GM21526 (cell line): ENCODE data around the gene TNIK.

Experiments used
- ATAC-seq: cut with Tn5 transposase; IDR thresholded peaks from one replicate; pipeline ENCODE4 v1.9.1; 2021; ENCODE audit warnings: moderate library complexity; ENCODE audit not compliant: unreplicated experiment, low FRiP score

TNIK gene

DNA sequence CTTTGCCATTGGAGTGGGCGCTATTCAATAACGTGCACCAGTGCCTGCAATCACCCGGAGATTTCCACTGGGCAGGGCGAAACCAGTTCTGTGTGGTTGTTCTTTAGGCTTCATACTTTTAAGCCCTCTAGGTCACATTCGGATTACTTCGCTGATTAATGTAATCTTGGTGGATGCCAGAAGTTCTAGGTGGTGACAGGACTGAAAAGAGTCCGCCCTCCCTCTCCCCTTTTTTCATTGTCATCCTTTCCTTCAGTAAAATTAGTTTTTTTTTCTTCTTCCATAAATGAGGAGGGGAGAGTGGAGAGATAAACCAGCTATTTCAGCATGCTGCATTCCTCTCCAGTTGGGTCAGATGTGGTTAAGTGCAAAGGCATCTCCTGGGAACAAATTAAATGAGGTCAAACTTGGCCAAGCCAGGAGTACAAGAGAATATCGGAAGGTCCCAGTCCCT is 431.4 kb downstream of the TNIK start:
- no peak for ATAC-seq

DNA sequence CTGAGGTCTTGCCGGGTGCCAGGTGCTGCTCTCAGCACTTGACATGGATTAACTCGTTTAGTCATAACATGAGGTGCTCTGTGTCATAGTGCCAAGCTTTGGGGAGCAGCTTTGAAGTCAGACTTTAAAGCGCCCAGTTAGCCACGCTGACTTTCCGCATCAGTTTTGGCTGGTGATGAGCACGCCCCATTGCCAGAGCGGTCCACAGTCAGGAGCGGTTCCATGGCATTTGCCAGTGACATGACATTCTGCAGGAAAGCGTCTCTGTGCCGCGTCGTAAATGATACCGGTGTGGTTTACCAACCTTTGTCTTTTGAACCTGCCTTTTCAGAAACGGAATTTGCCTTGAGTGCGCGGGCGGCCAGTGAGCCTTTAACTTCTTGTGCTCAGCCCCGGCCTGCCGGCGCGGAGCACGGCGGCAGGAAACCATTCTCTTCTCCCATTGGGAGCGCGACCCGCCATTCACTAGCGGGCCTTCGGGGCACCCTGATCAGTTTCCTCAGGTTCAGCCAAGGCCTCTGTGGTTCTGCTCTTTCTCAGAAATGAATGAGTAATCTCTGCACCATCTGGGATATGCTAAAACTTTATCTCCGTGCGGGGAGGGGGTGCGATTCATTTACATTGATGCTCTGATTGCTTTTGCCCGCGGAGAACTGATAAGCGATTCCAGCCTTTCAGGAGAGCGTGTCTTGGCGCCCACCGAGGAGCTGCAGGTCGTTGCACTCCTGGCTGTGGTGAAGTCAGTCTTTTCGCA is 432.0 kb downstream of the TNIK start:
- ATAC-seq = no peak

DNA sequence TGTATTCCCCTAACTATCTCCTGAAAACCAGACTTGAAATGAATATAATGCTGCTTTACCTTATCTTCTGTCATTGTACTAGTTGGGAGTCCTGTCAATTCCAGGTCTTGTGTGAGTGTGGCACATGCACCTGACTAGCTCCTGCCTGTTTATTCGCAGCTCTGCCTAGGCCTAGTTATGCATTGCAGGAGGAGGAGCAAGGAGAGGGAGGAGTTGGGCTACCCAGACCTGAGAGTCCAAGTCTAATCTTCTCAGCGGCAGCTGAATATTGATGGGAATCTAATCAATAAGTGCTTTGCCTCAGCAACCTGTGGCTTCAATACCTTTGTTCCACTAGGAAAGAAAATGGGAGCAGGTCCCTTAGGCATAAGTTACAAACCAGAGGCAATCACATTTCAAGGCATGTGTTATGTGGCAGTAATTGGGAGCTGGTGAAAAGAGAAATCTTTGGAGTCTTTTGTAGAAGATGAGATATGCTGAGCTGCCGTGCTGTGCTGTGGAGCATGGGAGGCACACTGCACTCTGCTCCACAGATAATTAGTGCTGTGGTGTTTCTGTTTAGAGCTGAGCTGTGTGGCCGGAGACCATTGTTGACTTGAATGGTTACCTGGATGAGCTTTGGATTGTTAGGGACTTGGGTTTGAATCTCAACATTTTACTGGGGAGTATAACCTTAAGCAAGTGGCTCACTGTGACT is 433.5 kb downstream of the TNIK start, which contains the start of gene SLC2A2:
Gene SLC2A2, minus strand, starts transcription at position 124 of the 697 bp plus-strand sequence. Its CDS starts 50 bp downstream, at position 74.
- no peak for ATAC-seq

DNA sequence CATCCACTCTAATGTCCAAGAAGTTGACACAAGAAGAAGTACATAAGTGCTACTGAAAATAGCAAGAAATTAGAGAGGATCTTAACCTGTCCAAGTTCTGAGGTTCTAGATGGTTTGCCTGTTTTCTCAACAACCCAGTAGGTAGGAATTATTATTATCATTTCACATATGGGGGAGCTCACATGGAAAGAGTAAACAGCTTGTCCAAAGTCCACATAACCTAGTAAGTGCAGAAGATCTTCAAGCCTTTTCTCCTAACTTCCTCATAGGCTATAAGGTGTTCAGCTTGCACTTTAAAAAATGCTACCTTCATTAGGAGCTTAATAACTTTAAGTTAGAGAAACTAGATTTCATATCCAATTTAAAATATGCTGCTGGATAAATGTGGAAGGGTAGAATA is 436.6 kb downstream of the TNIK start:
- no peak for ATAC-seq

DNA sequence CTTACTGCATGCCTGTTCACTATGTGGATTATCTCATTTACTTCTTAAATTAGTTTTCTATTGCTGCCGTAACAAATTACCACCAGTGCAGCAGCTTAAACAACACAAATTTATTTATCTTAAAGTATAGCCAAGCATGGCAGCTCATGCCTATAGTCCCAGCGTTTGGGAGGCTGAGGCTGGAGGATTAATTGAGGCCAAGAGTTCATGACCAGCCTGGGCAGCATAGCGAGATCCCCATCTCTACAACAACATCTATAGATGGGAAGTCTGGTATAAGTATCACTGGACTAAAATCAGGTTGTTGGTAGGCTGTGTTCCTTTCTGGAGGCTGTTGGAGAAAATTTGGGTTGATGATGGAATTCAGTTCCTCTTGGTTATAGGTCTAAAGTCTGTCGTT is 438.8 kb downstream of the TNIK start:
- no peak for ATAC-seq

DNA sequence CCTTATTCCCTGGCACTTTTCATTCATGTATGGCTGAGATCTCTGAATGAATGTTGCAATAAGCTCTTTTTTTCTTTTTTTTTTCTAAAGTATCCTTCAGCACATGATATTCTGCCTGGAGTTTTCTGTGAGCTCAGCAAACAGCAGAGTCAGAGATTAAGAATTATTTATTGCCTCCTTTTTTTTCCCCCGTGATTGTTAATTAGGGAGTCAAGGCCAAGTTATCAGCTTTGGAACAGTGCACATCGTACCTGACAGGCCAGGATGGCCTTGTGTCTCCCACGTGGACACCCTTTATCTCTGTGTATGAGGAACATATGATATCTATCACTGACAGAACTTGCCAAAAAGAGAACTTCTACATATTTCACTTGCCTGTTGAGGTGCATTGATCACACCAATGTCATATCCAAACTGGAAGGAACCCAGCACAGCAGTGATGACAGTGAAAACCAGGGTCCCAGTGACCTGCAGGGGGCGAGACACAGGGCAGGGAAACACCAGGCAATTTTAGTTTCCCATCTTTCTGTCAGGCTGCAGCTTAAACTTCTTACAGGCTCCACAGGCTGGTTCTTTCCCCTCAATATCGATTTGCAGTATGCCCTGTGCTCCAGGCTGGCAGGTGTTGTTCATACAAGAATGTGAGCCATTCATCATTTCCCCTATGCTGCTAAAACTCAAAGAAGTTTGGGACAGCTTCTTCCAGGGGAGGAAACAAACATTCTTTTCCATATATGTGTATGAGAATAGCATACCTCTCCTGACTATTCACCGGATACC is 441.9 kb downstream of the TNIK start:
- no peak for ATAC-seq

DNA sequence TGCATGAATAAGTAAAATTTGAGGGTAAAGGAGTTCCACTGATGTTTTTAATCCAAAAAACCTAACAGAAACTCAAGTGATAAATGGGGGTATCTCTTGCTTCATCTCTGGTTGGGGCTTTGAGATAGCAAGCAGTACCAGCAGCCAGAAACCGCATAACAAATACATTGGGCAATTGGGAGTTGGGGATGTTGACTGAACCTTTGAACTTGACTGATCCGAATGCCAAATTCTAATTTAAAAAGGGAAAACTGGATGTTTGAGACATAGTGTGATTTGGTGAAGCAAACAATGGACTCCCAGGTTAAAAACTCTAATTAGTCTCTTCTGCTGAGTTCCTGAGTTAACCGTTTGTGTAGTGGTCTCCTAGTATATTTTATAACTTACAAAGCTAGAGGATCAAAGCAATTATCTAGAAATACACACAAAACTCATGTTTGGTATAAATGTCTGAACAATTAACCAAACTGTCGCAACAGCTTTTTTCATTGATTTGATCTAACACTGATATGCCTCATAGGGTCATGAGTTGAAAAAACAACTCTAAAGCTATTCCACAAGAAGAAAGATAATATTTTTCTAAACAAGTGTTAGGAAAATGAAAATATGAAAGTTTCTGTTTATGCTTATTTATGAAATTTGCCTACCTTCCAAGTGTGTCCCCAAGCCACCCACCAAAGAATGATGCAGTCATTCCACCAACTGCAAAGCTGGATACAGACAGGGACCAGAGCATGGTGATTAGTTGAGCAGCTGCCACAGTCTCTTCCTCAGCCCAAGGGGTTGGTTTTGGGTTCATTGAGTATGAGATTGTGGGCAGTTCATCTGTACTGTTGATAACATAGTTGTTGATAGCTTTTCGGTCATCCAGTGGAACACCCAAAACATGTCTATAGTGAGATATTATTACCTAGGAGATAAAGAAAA is 446.1 kb downstream of the TNIK start:
- no peak for ATAC-seq

DNA sequence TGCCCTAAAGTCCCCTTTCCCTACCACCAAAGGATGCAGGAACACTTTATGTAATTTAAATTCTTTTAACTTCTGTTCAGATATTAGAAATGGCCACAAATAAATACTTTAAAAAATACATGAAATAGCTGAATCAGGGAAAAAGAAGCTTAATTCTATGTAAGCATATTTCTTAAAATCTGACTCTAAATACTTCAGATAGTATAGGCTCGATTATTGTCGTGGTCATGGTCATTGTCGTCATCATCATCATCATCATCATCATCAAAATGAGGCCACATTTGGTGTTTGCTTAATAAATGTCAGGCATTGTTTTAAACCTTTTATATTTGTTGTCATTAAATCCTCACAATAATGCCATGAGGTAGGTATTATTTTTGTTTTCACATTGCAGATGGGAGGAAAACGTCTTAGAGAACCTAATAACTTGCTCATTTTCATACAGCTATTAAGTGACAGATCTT is 448.3 kb downstream of the TNIK start:
- no peak for ATAC-seq
